Nephron progenitor cell (in vitro differentiated cells): ENCODE data around the gene ADAM12.

ENCODE experiments used
- DNase-seq: peaks from one replicate; pipeline ENCODE4 v3.0.0; 2021
- H3K27ac Mint-ChIP-seq: 2 replicates; pipeline ENCODE4 v1.8.0; 2021; ENCODE audit warnings: mild to moderate bottlenecking, moderate library complexity, mixed read lengths
- H3K27me3 Mint-ChIP-seq: 2 replicates; pipeline ENCODE4 v1.8.0; 2021; ENCODE audit warnings: mild to moderate bottlenecking, low read depth, mixed read lengths; ENCODE audit not compliant: poor library complexity
- H3K36me3 Mint-ChIP-seq: 2 replicates; pipeline ENCODE4 v1.8.0; 2021; ENCODE audit warnings: low read depth, mixed read lengths
- H3K4me1 Mint-ChIP-seq: 2 replicates; pipeline ENCODE4 v1.8.0; 2021; ENCODE audit warnings: mixed read lengths
- H3K4me3 Mint-ChIP-seq: 2 replicates; pipeline ENCODE4 v1.8.0; 2021; ENCODE audit warnings: mild to moderate bottlenecking, moderate library complexity, mixed read lengths
- H3K9me3 Mint-ChIP-seq: 2 replicates; pipeline ENCODE4 v1.8.0; 2021; ENCODE audit warnings: mild to moderate bottlenecking, moderate library complexity, mixed read lengths
- TF ChIP-seq, protein P1 (sequence below): fragments of 200-600 bp; sonication (generic); IDR thresholded peaks from 2 replicates; pipeline ENCODE4 v1.5.0; 2021; ENCODE audit warnings: antibody characterized with exemption

The ADAM12 gene

GRCh38 chr10:126294451-126294850 lies 93.8 kb downstream of the ADAM12 start:
- H3K27ac Mint-ChIP-seq, result no peak overlapping the region
- TF ChIP-seq, protein P1, sequence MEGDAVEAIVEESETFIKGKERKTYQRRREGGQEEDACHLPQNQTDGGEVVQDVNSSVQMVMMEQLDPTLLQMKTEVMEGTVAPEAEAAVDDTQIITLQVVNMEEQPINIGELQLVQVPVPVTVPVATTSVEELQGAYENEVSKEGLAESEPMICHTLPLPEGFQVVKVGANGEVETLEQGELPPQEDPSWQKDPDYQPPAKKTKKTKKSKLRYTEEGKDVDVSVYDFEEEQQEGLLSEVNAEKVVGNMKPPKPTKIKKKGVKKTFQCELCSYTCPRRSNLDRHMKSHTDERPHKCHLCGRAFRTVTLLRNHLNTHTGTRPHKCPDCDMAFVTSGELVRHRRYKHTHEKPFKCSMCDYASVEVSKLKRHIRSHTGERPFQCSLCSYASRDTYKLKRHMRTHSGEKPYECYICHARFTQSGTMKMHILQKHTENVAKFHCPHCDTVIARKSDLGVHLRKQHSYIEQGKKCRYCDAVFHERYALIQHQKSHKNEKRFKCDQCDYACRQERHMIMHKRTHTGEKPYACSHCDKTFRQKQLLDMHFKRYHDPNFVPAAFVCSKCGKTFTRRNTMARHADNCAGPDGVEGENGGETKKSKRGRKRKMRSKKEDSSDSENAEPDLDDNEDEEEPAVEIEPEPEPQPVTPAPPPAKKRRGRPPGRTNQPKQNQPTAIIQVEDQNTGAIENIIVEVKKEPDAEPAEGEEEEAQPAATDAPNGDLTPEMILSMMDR, result no peak
- peaks cover 11% of the 10 kb centered on the region for H3K4me1 Mint-ChIP-seq
- peaks cover 8% of the 10 kb centered on the region for H3K36me3 Mint-ChIP-seq
- DNase-seq, result no peak
- H3K9me3 Mint-ChIP-seq, result peaks cover 10% of the 10 kb centered on the region
- peaks cover 2% of the 10 kb centered on the region for H3K27me3 Mint-ChIP-seq
- no peak overlapping the region for H3K4me3 Mint-ChIP-seq

- DNase-seq, result no peak
- Mint-ChIP-seq H3K27ac (no peak overlapping the region), H3K4me1 (peaks cover 11% of the 10 kb centered on the region), H3K9me3 (no peaks in the 10 kb centered on the region), H3K4me3 (no peak overlapping the region), H3K36me3 (no peaks in the 10 kb centered on the region), H3K27me3 (peaks cover 10% of the 10 kb centered on the region)
- TF ChIP-seq, protein P1, result no peak
Measured at GRCh38 chr10:126290232-126290631, 98.0 kb downstream of the ADAM12 start.

GRCh38 chr10:126288547-126289493 lies 99.5 kb downstream of the ADAM12 start:
- H3K36me3 Mint-ChIP-seq, result no peaks in the 10 kb centered on the region
- TF ChIP-seq, protein P1, result no peak
- H3K4me3 Mint-ChIP-seq, result no peak overlapping the region
- peaks cover 3% of the 10 kb centered on the region for H3K4me1 Mint-ChIP-seq
- no peak for DNase-seq
- H3K9me3 Mint-ChIP-seq, result no peaks in the 10 kb centered on the region
- no peak overlapping the region for H3K27ac Mint-ChIP-seq
- H3K27me3 Mint-ChIP-seq, result peaks cover 10% of the 10 kb centered on the region

GRCh38 chr10:126286256-126286780 lies 102.0 kb downstream of the ADAM12 start:
- DNase-seq, result no peak
- peaks cover 7% of the 10 kb centered on the region for H3K27me3 Mint-ChIP-seq
- no peaks in the 10 kb centered on the region for H3K9me3 Mint-ChIP-seq
- no peak overlapping the region for H3K27ac Mint-ChIP-seq
- H3K36me3 Mint-ChIP-seq, result no peaks in the 10 kb centered on the region
- H3K4me1 Mint-ChIP-seq, result no peaks in the 10 kb centered on the region
- no peak overlapping the region for H3K4me3 Mint-ChIP-seq
- TF ChIP-seq, protein P1, result no peak

GRCh38 chr10:126283307-126283706 lies 105.0 kb downstream of the ADAM12 start:
- Mint-ChIP-seq H3K4me1 (peaks cover 4% of the 10 kb centered on the region), H3K9me3 (no peaks in the 10 kb centered on the region), H3K27ac (no peak overlapping the region), H3K4me3 (no peak overlapping the region), H3K36me3 (no peaks in the 10 kb centered on the region), H3K27me3 (peaks cover 7% of the 10 kb centered on the region)
- TF ChIP-seq, protein P1, result no peak
- DNase-seq, result no peak
